Subcutaneous adipose tissue (tissue), 4 donors: ENCODE results near the gene DOHH. TPM values are rescaled to one million over a fixed set of nuclear protein-coding genes. Genes with fewer than 3 reads are reported as not detected.

ENCODE experiments used
- total RNA-seq, 4 donors: library from RNA; depleted of rRNA; stranded (reverse); fragments of >200 nt; gene quantifications; one replicate each; pipeline ENCODE4 v1.1.0, GENCODE V29; 2016
- TF ChIP-seq, protein P1 (sequence below): fragments of 450-650 bp; IDR thresholded peaks from one replicate; pipeline ENCODE4 v1.5.1; 2016; ENCODE audit warnings: low read depth, mild to moderate bottlenecking, control low read depth, antibody characterized with exemption, moderate library complexity

The DOHH gene
- total RNA-seq, 4 donors from 2014 or later: 4.9 to 11.9 (median 8.9) TPM

DNA sequence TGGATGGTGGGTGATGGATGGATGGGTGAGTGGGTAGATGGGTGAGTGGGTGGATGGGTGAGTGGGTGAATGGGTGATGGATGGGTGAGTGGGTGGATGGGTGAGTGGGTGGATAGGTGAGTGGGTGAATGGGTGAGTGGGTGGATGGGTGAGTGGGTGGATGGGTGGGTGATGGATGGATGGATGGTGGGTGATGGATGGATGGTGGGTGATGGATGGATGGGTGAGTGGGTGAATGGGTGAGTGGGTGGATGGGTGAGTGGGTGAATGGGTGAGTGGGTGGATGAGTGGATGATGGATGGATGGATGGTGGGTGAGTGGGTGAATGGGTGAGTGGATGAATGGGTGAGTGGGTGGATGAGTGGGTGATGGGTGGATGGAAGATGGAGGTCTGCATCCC lies 23.0 kb downstream of the DOHH start:
- TF ChIP-seq, protein P1, sequence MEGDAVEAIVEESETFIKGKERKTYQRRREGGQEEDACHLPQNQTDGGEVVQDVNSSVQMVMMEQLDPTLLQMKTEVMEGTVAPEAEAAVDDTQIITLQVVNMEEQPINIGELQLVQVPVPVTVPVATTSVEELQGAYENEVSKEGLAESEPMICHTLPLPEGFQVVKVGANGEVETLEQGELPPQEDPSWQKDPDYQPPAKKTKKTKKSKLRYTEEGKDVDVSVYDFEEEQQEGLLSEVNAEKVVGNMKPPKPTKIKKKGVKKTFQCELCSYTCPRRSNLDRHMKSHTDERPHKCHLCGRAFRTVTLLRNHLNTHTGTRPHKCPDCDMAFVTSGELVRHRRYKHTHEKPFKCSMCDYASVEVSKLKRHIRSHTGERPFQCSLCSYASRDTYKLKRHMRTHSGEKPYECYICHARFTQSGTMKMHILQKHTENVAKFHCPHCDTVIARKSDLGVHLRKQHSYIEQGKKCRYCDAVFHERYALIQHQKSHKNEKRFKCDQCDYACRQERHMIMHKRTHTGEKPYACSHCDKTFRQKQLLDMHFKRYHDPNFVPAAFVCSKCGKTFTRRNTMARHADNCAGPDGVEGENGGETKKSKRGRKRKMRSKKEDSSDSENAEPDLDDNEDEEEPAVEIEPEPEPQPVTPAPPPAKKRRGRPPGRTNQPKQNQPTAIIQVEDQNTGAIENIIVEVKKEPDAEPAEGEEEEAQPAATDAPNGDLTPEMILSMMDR: no peak

DNA sequence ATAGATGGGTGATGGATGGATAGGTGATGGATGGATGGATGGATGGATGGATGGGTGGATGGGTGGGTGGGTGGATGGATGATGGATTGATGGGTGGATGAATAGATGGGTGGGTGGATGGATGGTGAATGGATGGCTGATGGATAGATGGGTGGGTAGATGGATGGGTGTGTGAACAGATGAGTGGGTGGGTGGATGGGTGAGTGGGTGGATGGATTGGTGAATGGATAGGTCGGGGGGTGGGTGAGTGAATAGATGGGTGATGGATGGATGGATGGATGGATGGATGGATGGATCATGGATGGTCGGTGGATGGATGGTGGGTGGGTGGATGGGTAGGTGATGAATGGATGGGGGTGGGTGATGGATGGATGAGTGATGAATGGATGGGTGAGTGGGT lies 23.6 kb downstream of the DOHH start:
- TF ChIP-seq, protein P1: no peak

DNA sequence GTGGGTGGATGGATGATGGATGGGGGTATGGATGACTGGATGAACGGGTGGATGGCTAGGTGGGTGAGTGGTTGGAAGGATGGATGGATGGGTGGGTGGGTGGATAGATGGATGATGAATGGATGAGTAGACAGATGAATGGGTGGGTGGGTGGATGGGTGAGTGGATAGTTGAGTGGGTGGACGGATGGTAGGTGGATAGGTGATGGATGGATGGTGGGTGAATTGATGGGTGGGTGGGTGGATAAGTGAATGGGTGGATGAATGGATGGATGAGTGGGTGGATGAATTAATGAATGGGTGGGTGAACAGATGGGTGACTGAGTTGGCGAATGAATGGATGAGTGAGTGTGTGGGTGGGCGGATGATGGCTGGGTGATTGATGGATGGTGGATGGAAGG lies 25.0 kb downstream of the DOHH start:
- TF ChIP-seq, protein P1: no peak

DNA sequence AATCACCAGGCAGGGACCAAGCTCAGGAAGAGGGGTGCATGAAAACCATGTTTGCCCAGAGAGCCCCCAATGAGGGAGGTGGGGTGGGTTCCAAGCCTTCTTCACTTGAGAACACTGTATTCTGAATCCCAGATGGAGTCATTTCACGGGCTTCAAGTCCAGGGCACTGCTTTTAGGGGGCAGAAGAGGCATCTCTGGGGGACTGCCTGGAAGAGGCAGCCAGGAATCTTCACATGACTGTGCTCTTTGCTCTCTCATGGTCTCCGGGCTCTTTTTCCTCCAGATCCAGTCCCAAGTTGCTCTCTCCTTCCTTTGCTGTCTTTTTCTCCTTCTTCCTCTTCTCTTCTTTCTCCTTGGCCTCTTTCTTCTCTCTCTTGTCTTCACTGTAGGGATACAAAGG lies 25.9 kb downstream of the DOHH start:
- TF ChIP-seq, protein P1: no peak

DNA sequence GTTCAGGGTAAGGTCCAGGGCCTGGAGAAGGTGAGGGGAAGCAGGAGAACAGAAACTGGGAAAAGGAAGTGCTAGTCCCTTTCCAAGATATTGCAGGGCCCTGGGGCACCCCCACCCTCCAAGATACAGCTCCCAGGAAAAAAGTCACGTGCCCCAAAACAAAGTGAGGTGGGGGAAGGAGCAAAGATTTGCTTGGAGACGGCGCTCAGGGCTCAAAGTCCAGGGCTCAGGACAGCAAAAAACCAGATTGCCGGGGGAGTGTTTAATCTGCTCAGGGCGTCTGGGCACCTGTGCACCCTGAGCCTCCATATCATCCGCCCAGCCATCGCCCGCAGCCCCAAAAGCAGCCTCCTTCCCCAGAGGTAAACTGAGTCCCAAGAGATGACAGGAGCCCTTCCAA lies 26.5 kb downstream of the DOHH start:
- TF ChIP-seq, protein P1: no peak

DNA sequence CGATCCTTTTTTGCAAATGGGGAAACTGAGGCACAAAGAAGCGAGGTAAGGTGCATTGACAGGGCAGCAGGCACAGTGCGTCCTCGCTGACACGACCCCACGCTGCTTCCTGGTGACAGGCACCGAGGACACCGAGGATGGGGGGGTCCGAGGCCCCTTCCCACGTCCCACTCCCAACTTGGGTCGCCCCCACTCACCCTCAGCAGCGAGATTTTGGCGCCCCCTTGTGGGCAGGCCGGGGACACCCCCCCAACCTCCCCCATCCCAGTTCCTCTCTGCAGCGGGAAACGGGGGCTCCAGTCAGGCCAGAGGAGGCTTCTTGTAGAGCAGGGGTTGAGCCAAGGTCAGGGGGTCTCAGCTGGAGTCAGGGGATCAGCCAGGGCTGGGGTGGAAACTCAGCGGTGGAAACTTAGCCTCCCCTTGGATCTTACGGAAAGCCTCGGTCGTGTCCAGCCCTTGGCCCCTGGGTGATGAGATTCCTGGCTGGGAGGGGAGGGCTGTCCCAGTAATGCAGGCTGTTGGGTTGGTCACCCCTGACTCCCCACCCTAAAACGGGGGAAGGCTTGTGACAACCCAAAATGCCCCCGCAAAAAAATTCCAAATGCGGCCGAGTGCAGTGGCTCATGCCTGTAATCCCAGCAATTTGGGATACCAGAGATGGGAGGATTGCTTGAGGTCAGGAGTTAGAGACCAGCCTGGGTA lies 28.4 kb downstream of the DOHH start:
- TF ChIP-seq, protein P1: no peak

DNA sequence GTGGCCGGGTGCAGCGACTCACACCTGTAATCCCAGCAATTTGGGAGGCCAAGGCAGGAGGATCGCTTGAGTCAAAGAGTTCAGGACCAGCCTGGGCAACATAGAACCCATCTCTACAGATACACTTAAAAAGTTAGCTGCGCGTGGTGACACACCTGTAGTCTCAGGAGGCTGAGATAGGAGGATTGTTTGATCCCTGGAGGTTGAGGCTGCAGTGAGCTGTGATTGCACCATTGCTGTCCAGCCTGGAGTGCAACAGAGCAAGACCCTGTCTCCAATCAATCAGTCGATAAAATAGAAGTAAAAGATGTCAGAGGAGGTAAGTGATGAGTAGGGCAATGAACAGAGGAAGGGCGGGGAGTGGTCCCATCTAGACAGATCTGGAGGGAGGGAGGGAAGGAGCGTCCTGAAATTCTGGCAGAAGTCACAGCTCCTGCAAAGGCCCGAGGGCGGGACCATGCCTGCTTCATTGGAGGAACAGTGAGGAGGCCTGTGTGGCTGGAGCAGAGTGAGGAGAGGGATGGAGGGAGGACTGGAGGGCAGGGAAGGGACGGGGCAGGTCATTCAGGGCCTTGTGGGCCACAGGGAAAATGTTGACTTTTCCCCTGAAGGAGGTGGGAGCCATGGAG lies 29.9 kb downstream of the DOHH start:
- TF ChIP-seq, protein P1: no peak
